HepG2 (cell line): ENCODE data around the gene APOA1. TPM values are rescaled to one million over a fixed set of nuclear protein-coding genes. Genes with fewer than 3 reads are reported as not detected.

Experiments used
- AGO1 ChIP-seq: fragments of 200-400 bp; formaldehyde crosslinking; IDR thresholded peaks from 2 replicates; pipeline ENCODE4 v1.6.1; 2017; ENCODE audit warnings: mild to moderate bottlenecking, low read depth, low read length, moderate library complexity; ENCODE audit not compliant: poor library complexity, severe bottlenecking
- AHR ChIP-seq: IDR thresholded peaks from 2 replicates; pipeline ENCODE4 v1.6.1; 2018; ENCODE audit warnings: missing genetic modification reagents, missing compliant biosample characterization
- ARID3A ChIP-seq: IDR thresholded peaks from 2 replicates; pipeline ENCODE4 v1.6.1; 2012; ENCODE audit warnings: low read depth, low read length, improper control_type of control experiment
- ASH2L ChIP-seq: fragments of 300-600, 200-600 bp; sonication (generic); IDR thresholded peaks from 2 replicates; pipeline ENCODE4 v1.7.0; 2017; ENCODE audit warnings: low read depth, mild to moderate bottlenecking, moderate library complexity, mixed read lengths, low read length; ENCODE audit not compliant: insufficient read length
- ATF2 ChIP-seq: sonication (generic); formaldehyde crosslinking; IDR thresholded peaks from 2 replicates; pipeline ENCODE4 v1.4.0; 2020; ENCODE audit warnings: missing genetic modification reagents
- BCL3 ChIP-seq: sonication (generic); formaldehyde crosslinking; IDR thresholded peaks from 2 replicates; pipeline ENCODE4 v1.5.1; 2020; ENCODE audit warnings: mild to moderate bottlenecking, missing genetic modification reagents, moderate library complexity
- IKZF4 ChIP-seq: sonication (generic); formaldehyde crosslinking; IDR thresholded peaks from 2 replicates; pipeline ENCODE4 v1.5.1; 2020; ENCODE audit warnings: borderline replicate concordance, mild to moderate bottlenecking, low read depth, missing genetic modification reagents; ENCODE audit errors: not compliant biosample characterization
- NFE2L2 ChIP-seq: fragments of 150-350 bp; IDR thresholded peaks from 2 replicates; pipeline ENCODE4 v1.6.1; 2014; ENCODE audit warnings: low read length
- PBX2 ChIP-seq: IDR thresholded peaks from 2 replicates; pipeline ENCODE4 v1.6.1; 2016; ENCODE audit warnings: control low read depth
- RFXANK ChIP-seq: IDR thresholded peaks from 2 replicates; pipeline ENCODE4 v1.6.1; 2016
- SIX1 ChIP-seq: sonication (generic); formaldehyde crosslinking; IDR thresholded peaks from 2 replicates; pipeline ENCODE4 v1.4.0; 2020; ENCODE audit warnings: missing genetic modification reagents, borderline replicate concordance
- SRY ChIP-seq: sonication (generic); formaldehyde crosslinking; IDR thresholded peaks from 2 replicates; pipeline ENCODE4 v1.8.0; 2022; ENCODE audit warnings: mild to moderate bottlenecking, missing genetic modification reagents
- SUZ12 ChIP-seq: fragments of 150-350 bp; IDR thresholded peaks from 2 replicates; pipeline ENCODE4 v1.6.1; 2014; ENCODE audit warnings: low read depth, low read length
- ZBTB8A ChIP-seq: sonication (generic); formaldehyde crosslinking; IDR thresholded peaks from 2 replicates; pipeline ENCODE4 v1.4.0; 2020; ENCODE audit warnings: mild to moderate bottlenecking, low read depth, missing genetic modification reagents, borderline replicate concordance
- ZNF382 ChIP-seq: sonication (generic); formaldehyde crosslinking; IDR thresholded peaks from 2 replicates; pipeline ENCODE4 v1.5.0; 2020; ENCODE audit warnings: missing genetic modification reagents, mild to moderate bottlenecking, borderline replicate concordance
- ZNF44 ChIP-seq: sonication (generic); formaldehyde crosslinking; IDR thresholded peaks from 2 replicates; pipeline ENCODE4 v1.5.1; 2020; ENCODE audit warnings: mild to moderate bottlenecking, missing genetic modification reagents
- ZNF605 ChIP-seq: sonication (generic); formaldehyde crosslinking; IDR thresholded peaks from 2 replicates; pipeline ENCODE4 v1.8.0; 2022; ENCODE audit warnings: mild to moderate bottlenecking, missing genetic modification reagents
- ZNF615 ChIP-seq: sonication (generic); formaldehyde crosslinking; IDR thresholded peaks from 2 replicates; pipeline ENCODE4 v1.5.0; 2020; ENCODE audit warnings: mild to moderate bottlenecking, missing genetic modification reagents, borderline replicate concordance
- ZNF672 ChIP-seq: sonication (generic); formaldehyde crosslinking; IDR thresholded peaks from 2 replicates; pipeline ENCODE4 v1.8.1; 2022; ENCODE audit warnings: missing genetic modification reagents
- ZNF710 ChIP-seq: sonication (generic); formaldehyde crosslinking; IDR thresholded peaks from 2 replicates; pipeline ENCODE4 v1.5.0; 2020; ENCODE audit warnings: mild to moderate bottlenecking, missing genetic modification reagents, borderline replicate concordance
- ZNF891 ChIP-seq: sonication (generic); formaldehyde crosslinking; IDR thresholded peaks from 2 replicates; pipeline ENCODE4 v1.5.0; 2020; ENCODE audit warnings: mild to moderate bottlenecking, missing genetic modification reagents
- polyA plus RNA-seq, 8 experiments: library from polyadenylated mRNA; depleted of rRNA in 3 of 8; stranded (reverse) in 7 of 8; unstranded in 1 of 8; fragments of >200 nt; fragmentation: Illumina TruSeq in 4 of 8; extraction: Trizol in 4 of 8; gene quantifications; 2 replicates each; pipeline versions ENCODE4 v1.2.1 to v1.2.3, GENCODE V29; 2011 to 2016; ENCODE audit warnings: low read depth in 4 of 8, missing spikeins in 1 of 8, mixed read lengths in 1 of 8; ENCODE audit not compliant: insufficient read depth in 1 of 8
- total RNA-seq, 5 experiments: library from RNA; depleted of rRNA; stranded (reverse); fragments of >200 nt; fragmentation: Illumina TruSeq; extraction: Trizol; gene quantifications; 2 replicates each; pipeline ENCODE4 v1.2.3, GENCODE V29; 2016; ENCODE audit warnings: low read depth in 1 of 5

APOA1 gene
- total and polyA plus RNA-seq, 2 of the 13 experiments (the other 11 are each of a cell fraction or from before 2014, with no cell fraction given), result 1,973 to 5,485 TPM

- TF ChIP-seq ASH2L (peak; percentile 61), PBX2 (CRISPR knock-in tag) (no peak), RFXANK (CRISPR knock-in tag) (0 out of 2 replicates have a peak, but pooled peaks have one; percentile 58), ZNF710 (CRISPR knock-in tag) (peak; percentile 90; the same call in 1 of the 2 replicates), NFE2L2 (no peak), ZNF891 (peak; percentile 95), BCL3 (CRISPR knock-in tag) (peak; percentile 77; the same call in 1 of the 2 replicates), SUZ12 (no peak), ARID3A (peak; percentile 60; the same call in 1 of the 2 replicates), ZNF672 (CRISPR knock-in tag) (peak; percentile 42; the same call in 1 of the 2 replicates), ZNF44 (CRISPR knock-in tag) (no peak), ZBTB8A (CRISPR knock-in tag) (no peak; the same call in 1 of the 2 replicates), ZNF605 (CRISPR knock-in tag) (peak; percentile 68; the same call in 1 of the 2 replicates), AHR (no peak), ZNF382 (CRISPR knock-in tag) (no peak), ATF2 (CRISPR knock-in tag) (peak; percentile 90), IKZF4 (CRISPR knock-in tag) (peak; percentile 54), AGO1 (peak; percentile 57), SRY (CRISPR knock-in tag) (no peak), SIX1 (peak; percentile 21; the same call in 1 of the 2 replicates), ZNF615 (CRISPR knock-in tag) (no peak; the same call in 1 of the 2 replicates)
These were observed at the start of gene APOA1 (continued) for GRCh38 chr11:116837231-116838091.
